IMR-90 (cell line): ENCODE data around the gene NOL4L. TPM values are rescaled to one million over a fixed set of nuclear protein-coding genes. Genes with fewer than 3 reads are reported as not detected.

ENCODE experiments used
- ATAC-seq: fragments of 200-7000 bp; cut with Tn5 transposase; 2 replicates; pipeline ENCODE4 v1.9.1; 2020; ENCODE audit warnings: low read depth, mild to moderate bottlenecking, moderate library complexity
- BruUV-seq: library from RNA; stranded (reverse); fragments of 400-500 nt; replicated peaks from 2 replicates; lab custom pipeline; 2021; lab: Mats Ljungman, UMichigan
- CTCF ChIA-PET: fragments of 300-600 bp; formaldehyde crosslinking; extraction: SDS; loops from one replicate; lab custom pipeline; 2021; ENCODE audit warnings: antibody characterized with exemption; lab: Yijun Ruan, JAX
- POLR2A ChIA-PET: fragments of 300-600 bp; sonication (Branson Sonifier 250); formaldehyde crosslinking; loops from one replicate; lab custom pipeline; 2022; ENCODE audit warnings: antibody characterized with exemption; ENCODE audit not compliant: unreplicated experiment; lab: Charles Lee
- DNase-seq: peaks from one replicate; pipeline ENCODE4 v3.0.0; 2013
- H2AFZ ChIP-seq: replicated peaks from 2 replicates; pipeline ENCODE3; 2013; ENCODE audit warnings: low read length, mild to moderate bottlenecking; ENCODE audit not compliant: poor library complexity
- H2AK5ac ChIP-seq: 2 replicates; pipeline ENCODE4 v1.6.1; 2013; ENCODE audit warnings: low read depth, low read length, inconsistent platforms
- H2AK9ac ChIP-seq: replicated peaks from 2 replicates; pipeline ENCODE3; 2013; ENCODE audit warnings: mild to moderate bottlenecking, low read depth, low read length, moderate library complexity; ENCODE audit not compliant: poor library complexity
- H2BK120ac ChIP-seq: 2 replicates; pipeline ENCODE4 v1.6.1; 2013; ENCODE audit warnings: low read depth, low read length, inconsistent platforms
- H2BK15ac ChIP-seq: 3 replicates; pipeline ENCODE4 v1.6.1; 2013; ENCODE audit warnings: low read depth, low read length, inconsistent platforms
- H2BK20ac ChIP-seq: 2 replicates; pipeline ENCODE4 v1.6.1; 2013; ENCODE audit warnings: low read depth, mild to moderate bottlenecking, inconsistent platforms, low read length, moderate library complexity
- H2BK5ac ChIP-seq: 2 replicates; pipeline ENCODE4 v1.6.1; 2013; ENCODE audit warnings: mild to moderate bottlenecking, low read depth, low read length, inconsistent platforms; ENCODE audit not compliant: poor library complexity, severe bottlenecking
- H3K14ac ChIP-seq: replicated peaks from 2 replicates; pipeline ENCODE4 v1.6.1; 2013; ENCODE audit warnings: low read depth, low read length, inconsistent platforms
- H3K18ac ChIP-seq: 2 replicates; pipeline ENCODE4 v1.6.1; 2013; ENCODE audit warnings: low read depth, low read length, control low read depth
- H3K23ac ChIP-seq: 2 replicates; pipeline ENCODE4 v1.6.1; 2013; ENCODE audit warnings: low read depth, low read length, inconsistent platforms
- H3K27ac ChIP-seq: 2 replicates; pipeline ENCODE4 v1.5.1; 2013; ENCODE audit warnings: mild to moderate bottlenecking, control low read depth, low read length; ENCODE audit not compliant: insufficient read depth
- H3K27me3 ChIP-seq: 2 replicates; pipeline ENCODE4 v1.6.1; 2013; ENCODE audit warnings: low read length; ENCODE audit not compliant: control insufficient read depth, insufficient read depth
- H3K36me3 ChIP-seq: 2 replicates; pipeline ENCODE4 v1.6.1; 2013; ENCODE audit warnings: low read length, mixed read lengths; ENCODE audit not compliant: control insufficient read depth, insufficient read depth
- H3K4ac ChIP-seq: 2 replicates; pipeline ENCODE4 v1.6.1; 2013; ENCODE audit warnings: low read depth, low read length, inconsistent platforms
- H3K4me1 ChIP-seq: 2 replicates; pipeline ENCODE4 v1.6.1; 2013; ENCODE audit warnings: low read length, mixed read lengths; ENCODE audit not compliant: control insufficient read depth, insufficient read depth
- H3K4me2 ChIP-seq: 2 replicates; pipeline ENCODE4 v1.6.1; 2013; ENCODE audit warnings: low read depth, mild to moderate bottlenecking, control low read depth, low read length, moderate library complexity
- H3K4me3 ChIP-seq: 2 replicates; pipeline ENCODE4 v1.5.1; 2013; ENCODE audit warnings: low read depth, mild to moderate bottlenecking, control low read depth, low read length, moderate library complexity; ENCODE audit not compliant: insufficient read depth
- H3K56ac ChIP-seq: 2 replicates; pipeline ENCODE4 v1.6.1; 2013; ENCODE audit warnings: low read length, inconsistent platforms; ENCODE audit not compliant: insufficient read depth; ENCODE audit errors: extremely low read depth
- H3K79me1 ChIP-seq, 2 experiments: 2 replicates each; pipeline ENCODE4 v1.6.1; 2013; ENCODE audit warnings: low read length in 2 of 2, inconsistent platforms in 1 of 2, low read depth in 1 of 2
- H3K9ac ChIP-seq: 2 replicates; pipeline ENCODE4 v1.6.1; 2013; ENCODE audit warnings: low read depth, low read length, control low read depth
- H3K9me1 ChIP-seq: 2 replicates; pipeline ENCODE4 v1.6.1; 2013; ENCODE audit warnings: low read length, inconsistent platforms; ENCODE audit not compliant: insufficient read depth
- H3K9me3 ChIP-seq: 2 replicates; pipeline ENCODE4 v1.6.1; 2013; ENCODE audit warnings: low read length; ENCODE audit not compliant: control insufficient read depth, insufficient read depth
- H4K20me1 ChIP-seq: 2 replicates; pipeline ENCODE4 v1.6.1; 2013; ENCODE audit warnings: low read length, inconsistent platforms; ENCODE audit not compliant: insufficient read depth
- H4K5ac ChIP-seq: 2 replicates; pipeline ENCODE4 v1.6.1; 2013; ENCODE audit warnings: mild to moderate bottlenecking, low read depth, low read length, control low read depth
- H4K8ac ChIP-seq, 2 experiments: 2 replicates each; pipeline ENCODE4 v1.6.1; 2013; ENCODE audit warnings: low read depth in 2 of 2, low read length in 2 of 2, control low read depth in 1 of 2, inconsistent platforms in 1 of 2
- H4K91ac ChIP-seq: 2 replicates; pipeline ENCODE4 v1.6.1; 2013; ENCODE audit warnings: low read depth, low read length, inconsistent platforms; ENCODE audit not compliant: insufficient read depth
- BHLHE40 ChIP-seq: fragments of 150-350 bp; IDR thresholded peaks from 2 replicates; pipeline ENCODE4 v1.6.1; 2016; ENCODE audit warnings: mild to moderate bottlenecking, low read depth, low read length
- CEBPB ChIP-seq: IDR thresholded peaks from 2 replicates; pipeline ENCODE4 v1.6.1; 2012; ENCODE audit warnings: low read depth, low read length, improper control_type of control experiment
- CHD1 ChIP-seq: IDR thresholded peaks from 2 replicates; pipeline ENCODE4 v1.6.1; 2012; ENCODE audit warnings: low read depth, low read length, improper control_type of control experiment
- ELK1 ChIP-seq: fragments of 150-350 bp; IDR thresholded peaks from 2 replicates; pipeline ENCODE4 v1.6.1; 2016; ENCODE audit warnings: low read depth, mild to moderate bottlenecking, low read length, moderate library complexity, borderline replicate concordance
- FOS ChIP-seq: fragments of 150-350 bp; IDR thresholded peaks from 2 replicates; pipeline ENCODE4 v1.6.1; 2016; ENCODE audit warnings: low read depth, low read length
- MAFK ChIP-seq: IDR thresholded peaks from 2 replicates; pipeline ENCODE4 v1.6.1; 2012; ENCODE audit warnings: low read depth, low read length, improper control_type of control experiment
- MAZ ChIP-seq: IDR thresholded peaks from 2 replicates; pipeline ENCODE4 v1.6.1; 2012; ENCODE audit warnings: low read depth, mild to moderate bottlenecking, low read length, improper control_type of control experiment, moderate library complexity, borderline replicate concordance
- MXI1 ChIP-seq: IDR thresholded peaks from 2 replicates; pipeline ENCODE4 v1.6.1; 2012; ENCODE audit warnings: low read depth, mild to moderate bottlenecking, low read length, moderate library complexity, borderline replicate concordance
- POLR2A ChIP-seq: IDR thresholded peaks from 2 replicates; pipeline ENCODE4 v1.6.1; 2012; ENCODE audit warnings: mild to moderate bottlenecking, low read depth, low read length
- RCOR1 ChIP-seq: IDR thresholded peaks from 2 replicates; pipeline ENCODE4 v1.6.1; 2012; ENCODE audit warnings: mild to moderate bottlenecking, low read length, improper control_type of control experiment; ENCODE audit not compliant: insufficient replicate concordance
- RFX5 ChIP-seq: IDR thresholded peaks from 2 replicates; pipeline ENCODE4 v1.8.0; 2012; ENCODE audit warnings: low read depth, mild to moderate bottlenecking, low read length, moderate library complexity
- SMC3 ChIP-seq: fragments of 150-350 bp; IDR thresholded peaks from 2 replicates; pipeline ENCODE4 v1.6.1; 2016; ENCODE audit warnings: low read depth, mild to moderate bottlenecking, antibody characterized with exemption, low read length, moderate library complexity
- WGBS, 2 experiments: methylation state at CpG; one replicate each; pipeline versions ENCODE4 v1.1.5 to v1.1.7; 2013; ENCODE audit warnings: missing lambda C conversion rate in 2 of 2; ENCODE audit not compliant: insufficient read length in 1 of 2; ENCODE audit errors: extremely low coverage in 2 of 2; 5-methylcytosine and 5-hydroxymethylcytosine counted together
- dilution Hi-C: fragments of 300-500 bp; cut with HindIII; formaldehyde crosslinking; loops from one replicate; pipeline ENCODE4 v1.14.3; 2018; ENCODE audit warnings: low sequenced_read_pairs; ENCODE audit not compliant: unreplicated experiment
- in situ Hi-C: fragments of 300-500 bp; cut with MboI; formaldehyde crosslinking; loops from 3 replicates; pipeline ENCODE4 v1.14.3; 2019; ENCODE audit warnings: low sequenced_read_pairs, inconsistent platforms, mixed read lengths
- intact Hi-C: fragments of 100-400 bp; cut with micrococcal nuclease; formaldehyde crosslinking; loops from 2 replicates; pipeline ENCODE4 v1.10.0; 2022
- polyA plus RNA-seq, 3 experiments: library from polyadenylated mRNA; depleted of rRNA; stranded (reverse); fragments of >200 nt; gene quantifications; 2 replicates each; pipeline ENCODE4 v1.2.3, GENCODE V29; 2012; ENCODE audit warnings: low replicate concordance in 1 of 3
- total RNA-seq: library from RNA; depleted of rRNA; stranded (reverse); fragments of >200 nt; gene quantifications from 2 replicates; pipeline ENCODE4 v1.2.3, GENCODE V29; 2012
- TF ChIP-seq, protein P1 (sequence below): fragments of 150-350 bp; IDR thresholded peaks from 2 replicates; pipeline ENCODE4 v1.6.1; 2017; ENCODE audit warnings: mild to moderate bottlenecking, antibody characterized with exemption, low read length, low read depth

The NOL4L gene
- total and polyA plus RNA-seq, 2 of the 4 experiments (the other 2 are of a cell fraction) = 4.7 to 13.3 TPM

DNA sequence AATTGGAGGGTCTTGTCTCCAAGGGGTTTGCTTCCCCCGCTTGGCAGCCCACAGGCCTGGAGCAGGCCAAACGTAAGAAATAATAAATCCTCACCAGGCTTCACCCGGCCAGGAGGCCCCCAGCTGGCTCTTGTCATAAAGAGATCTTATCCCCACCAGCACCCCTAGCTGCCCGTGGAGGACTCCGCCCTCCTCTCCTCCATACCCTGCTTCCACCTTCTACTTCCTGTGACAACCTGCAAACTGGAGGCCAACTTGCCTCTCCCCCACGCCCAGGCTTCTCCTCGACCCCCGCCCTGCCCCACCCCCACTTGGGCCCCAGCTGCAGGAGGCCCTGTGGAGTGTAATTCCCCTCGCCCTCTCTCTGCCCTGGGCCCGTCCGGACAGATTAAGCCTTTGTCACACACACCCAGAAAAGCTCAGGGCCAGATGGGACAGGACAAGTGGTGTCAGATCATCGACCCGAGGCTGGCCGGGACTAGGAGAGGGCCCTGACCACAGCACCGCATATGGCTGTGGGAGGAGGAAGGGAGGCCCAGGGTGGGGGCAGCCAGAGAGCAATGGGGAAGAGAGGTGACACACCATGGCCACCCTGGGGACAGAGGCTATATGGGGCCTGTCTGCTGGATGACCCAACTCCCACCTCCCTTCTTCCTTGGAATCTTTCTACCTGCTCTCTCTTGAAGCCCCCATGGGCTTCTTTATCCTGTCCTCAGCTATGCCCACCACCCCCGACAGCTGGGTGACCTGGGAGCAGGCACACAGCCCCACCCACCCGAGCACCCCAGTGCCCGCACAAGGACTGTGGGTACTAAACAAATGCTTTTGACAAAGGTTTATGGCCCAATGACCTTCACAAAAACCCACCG lies 3.9 kb downstream of the NOL4L start:
- no peak overlapping the region for H3K4ac ChIP-seq
- dilution Hi-C loops (no loop called here), in situ Hi-C loops (no loop called here), intact Hi-C loops (no loop called here)
- no peaks in the 10 kb centered on the region for H3K36me3 ChIP-seq
- no peak overlapping the region for H3K4me3 ChIP-seq
- peak overlapping the region; percentile 5 for H2AK9ac ChIP-seq
- ATAC-seq = no peak
- no peak overlapping the region for H3K18ac ChIP-seq
- no peak overlapping the region for H3K14ac ChIP-seq
- no peak overlapping the region for H3K4me2 ChIP-seq
- no peaks in the 10 kb centered on the region; a peak in 1 of 4 replicates for H3K79me1 ChIP-seq
- no TSS peak for BruUV-seq
- H3K9ac ChIP-seq = no peak overlapping the region
- 0 out of 4 replicates have a peak overlapping the region, but pooled peaks of 1 of the 2 experiments have one; percentile 29 for H4K8ac ChIP-seq
- H3K27me3 ChIP-seq = peaks cover 8% of the 10 kb centered on the region
- WGBS, 2 experiments = 49% methylated on average over 8 of the region's 19 CpGs; no CpG with 5 or more reads in 1 of the 2 experiments
- no peak for DNase-seq
- POLR2A ChIA-PET = no interaction called here
- H4K91ac ChIP-seq = no peak overlapping the region
- no peaks in the 10 kb centered on the region for H3K9me1 ChIP-seq
- no peak overlapping the region for H2BK15ac ChIP-seq
- CTCF ChIA-PET = no interaction called here
- H2BK5ac ChIP-seq = no peak overlapping the region
- no peak overlapping the region for H2BK20ac ChIP-seq
- H2BK120ac ChIP-seq = no peak overlapping the region
- H3K4me1 ChIP-seq = no peaks in the 10 kb centered on the region
- H4K20me1 ChIP-seq = no peaks in the 10 kb centered on the region
- no peak overlapping the region for H3K27ac ChIP-seq
- no peak for TF ChIP-seq MAZ
- TF ChIP-seq, protein P1, sequence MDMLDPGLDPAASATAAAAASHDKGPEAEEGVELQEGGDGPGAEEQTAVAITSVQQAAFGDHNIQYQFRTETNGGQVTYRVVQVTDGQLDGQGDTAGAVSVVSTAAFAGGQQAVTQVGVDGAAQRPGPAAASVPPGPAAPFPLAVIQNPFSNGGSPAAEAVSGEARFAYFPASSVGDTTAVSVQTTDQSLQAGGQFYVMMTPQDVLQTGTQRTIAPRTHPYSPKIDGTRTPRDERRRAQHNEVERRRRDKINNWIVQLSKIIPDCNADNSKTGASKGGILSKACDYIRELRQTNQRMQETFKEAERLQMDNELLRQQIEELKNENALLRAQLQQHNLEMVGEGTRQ = no peak
- no peak for TF ChIP-seq FOS
- no peak for TF ChIP-seq ELK1
- no peak for TF ChIP-seq RCOR1
- TF ChIP-seq MAFK = no peak
- no peak for TF ChIP-seq RFX5
- TF ChIP-seq SMC3 = no peak
- no peak for TF ChIP-seq POLR2A
- TF ChIP-seq CHD1 = no peak
- TF ChIP-seq MXI1 = no peak
- TF ChIP-seq CEBPB = no peak
- no peak for TF ChIP-seq BHLHE40
- no peak overlapping the region for H4K5ac ChIP-seq
- H2AFZ ChIP-seq = no peak overlapping the region
- no peak overlapping the region; the same call in 1 of the 2 replicates for H2AK5ac ChIP-seq
- H3K23ac ChIP-seq = no peak overlapping the region
- no peaks in the 10 kb centered on the region for H3K9me3 ChIP-seq
- no peak overlapping the region for H3K56ac ChIP-seq
